Mesendoderm (in vitro differentiated cells): ENCODE measurements around the gene TTLL10.

ENCODE experiments used
- DNase-seq: peaks from one replicate; pipeline ENCODE4 v3.0.0; 2013
- H2AK5ac ChIP-seq: 2 replicates; pipeline ENCODE4 v1.6.1; 2013; ENCODE audit warnings: low read length, inconsistent platforms
- H2BK120ac ChIP-seq: 2 replicates; pipeline ENCODE4 v1.6.1; 2013; ENCODE audit warnings: low read depth, mild to moderate bottlenecking, low read length, moderate library complexity, mixed read lengths
- H2BK15ac ChIP-seq: replicated peaks from 2 replicates; pipeline ENCODE4 v1.6.1; 2013; ENCODE audit warnings: low read depth, mild to moderate bottlenecking, moderate library complexity
- H2BK5ac ChIP-seq: 2 replicates; pipeline ENCODE4 v1.6.1; 2013; ENCODE audit warnings: low read length, inconsistent platforms
- H3K18ac ChIP-seq: 2 replicates; pipeline ENCODE4 v1.6.1; 2013; ENCODE audit warnings: mild to moderate bottlenecking, low read length, mixed read lengths
- H3K23ac ChIP-seq: one replicate; pipeline ENCODE4 v1.6.1; 2013; ENCODE audit warnings: low read length
- H3K27ac ChIP-seq: 2 replicates; pipeline ENCODE4 v1.5.1; 2013; ENCODE audit warnings: low read depth, mild to moderate bottlenecking, inconsistent platforms, low read length, moderate library complexity
- H3K27me3 ChIP-seq: 2 replicates; pipeline ENCODE4 v1.6.1; 2013; ENCODE audit warnings: low read length, control low read depth, mild to moderate bottlenecking, inconsistent platforms; ENCODE audit not compliant: insufficient read depth, poor library complexity
- H3K36me3 ChIP-seq: 2 replicates; pipeline ENCODE4 v1.6.1; 2013; ENCODE audit warnings: low read length, inconsistent platforms; ENCODE audit not compliant: control insufficient read depth, insufficient read depth
- H3K4ac ChIP-seq: one replicate; pipeline ENCODE4 v1.6.1; 2013; ENCODE audit warnings: low read depth, mild to moderate bottlenecking, low read length, moderate library complexity
- H3K4me1 ChIP-seq: 2 replicates; pipeline ENCODE4 v1.6.1; 2013; ENCODE audit warnings: low read depth, low read length, inconsistent platforms; ENCODE audit not compliant: control insufficient read depth
- H3K4me2 ChIP-seq: 2 replicates; pipeline ENCODE4 v1.6.1; 2013; ENCODE audit warnings: low read length
- H3K4me3 ChIP-seq: 2 replicates; pipeline ENCODE4 v1.5.1; 2013; ENCODE audit warnings: mild to moderate bottlenecking, low read length
- H3K56ac ChIP-seq: one replicate; pipeline ENCODE4 v1.6.1; 2013; ENCODE audit warnings: low read length
- H3K79me1 ChIP-seq: 2 replicates; pipeline ENCODE4 v1.6.1; 2013; ENCODE audit warnings: low read length, inconsistent platforms
- H3K79me2 ChIP-seq: 2 replicates; pipeline ENCODE4 v1.6.1; 2013; ENCODE audit warnings: mild to moderate bottlenecking, low read length; ENCODE audit not compliant: control insufficient read depth, insufficient read depth
- H3K9ac ChIP-seq: 2 replicates; pipeline ENCODE4 v1.6.1; 2013; ENCODE audit warnings: low read length, inconsistent platforms
- H4K5ac ChIP-seq: one replicate; pipeline ENCODE4 v1.6.1; 2013; ENCODE audit warnings: low read length
- H4K8ac ChIP-seq: one replicate; pipeline ENCODE4 v1.6.1; 2013; ENCODE audit warnings: low read depth, mild to moderate bottlenecking, control low read depth, low read length, moderate library complexity
- WGBS: extraction: QIAGEN DNeasy Blood & Tissue Kit; methylation state at CpG from one replicate; pipeline ENCODE4 v1.1.7; 2013; ENCODE audit warnings: low lambda C conversion rate, missing lambda C conversion rate; ENCODE audit not compliant: insufficient coverage; ENCODE audit errors: extremely low coverage; 5-methylcytosine and 5-hydroxymethylcytosine counted together

Gene TTLL10

DNA sequence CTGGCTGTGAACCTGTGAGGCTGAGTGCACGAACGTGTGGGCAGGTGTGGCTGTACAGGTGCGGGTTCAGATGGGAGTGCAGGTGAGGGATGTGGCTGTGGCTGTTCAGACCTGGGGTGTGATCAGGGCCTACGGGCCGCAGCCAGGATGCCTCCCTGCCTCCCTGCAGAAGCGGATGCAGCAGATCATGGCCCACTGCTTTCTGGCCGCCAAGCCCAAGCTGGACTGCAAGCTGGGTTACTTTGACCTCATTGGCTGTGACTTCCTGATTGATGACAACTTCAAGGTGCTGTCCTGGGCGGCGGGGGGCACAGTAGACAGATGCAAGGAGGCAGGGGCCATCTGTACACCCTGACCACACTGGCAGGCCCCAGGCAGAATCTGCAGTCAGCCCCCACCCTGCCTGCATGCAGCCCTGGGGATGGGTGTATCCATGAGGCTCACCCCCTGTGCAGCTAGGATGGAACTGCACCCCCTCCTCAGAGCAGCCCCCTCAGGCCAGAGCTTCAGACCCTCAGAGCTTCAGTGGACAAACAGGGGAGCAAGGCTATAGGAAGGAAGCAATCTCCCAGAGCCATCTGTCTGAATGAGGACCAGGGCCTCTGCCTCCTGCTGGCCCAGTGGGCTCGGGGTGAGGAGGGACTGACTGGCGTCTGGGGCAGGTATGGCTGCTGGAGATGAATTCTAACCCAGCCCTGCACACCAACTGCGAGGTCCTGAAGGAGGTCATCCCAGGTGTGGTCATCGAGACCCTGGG is 22.9 kb downstream of the TTLL10 start:
- Histone ChIP-seq H3K79me2 (no peaks in the 10 kb centered on the region), H2BK120ac (no peak overlapping the region), H4K8ac (no peak overlapping the region), H3K56ac (no peak overlapping the region), H2BK5ac (no peak overlapping the region), H3K4me2 (no peak overlapping the region), H3K79me1 (no peaks in the 10 kb centered on the region), H2AK5ac (no peak overlapping the region), H3K27ac (no peak overlapping the region), H3K9ac (no peak overlapping the region), H3K18ac (no peak overlapping the region), H3K27me3 (no peaks in the 10 kb centered on the region), H3K4ac (no peak overlapping the region), H3K4me1 (no peaks in the 10 kb centered on the region), H3K4me3 (no peak overlapping the region), H4K5ac (no peak overlapping the region), H3K23ac (no peak overlapping the region), H2BK15ac (no peak overlapping the region), H3K36me3 (no peaks in the 10 kb centered on the region)
- no peak for DNase-seq
- no CpG with 5 or more reads among the region's 13 CpGs for WGBS

DNA sequence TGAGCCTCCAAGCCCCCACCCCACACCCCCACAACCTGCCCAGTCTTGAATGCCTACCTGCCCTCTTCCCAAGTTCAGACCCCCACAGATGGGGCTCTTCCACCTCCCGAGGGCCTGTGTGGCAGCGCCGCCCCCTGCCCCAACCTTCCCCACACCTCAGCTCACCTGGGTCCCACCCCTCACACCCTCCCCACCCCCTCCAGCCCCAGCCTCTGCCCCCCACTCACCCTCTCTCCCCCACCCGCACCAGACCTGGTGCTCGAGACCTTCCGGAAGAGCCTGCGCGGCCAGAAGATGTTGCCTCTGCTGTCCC is 23.5 kb downstream of the TTLL10 start:
- H2BK15ac ChIP-seq = no peak overlapping the region
- H4K8ac ChIP-seq = no peak overlapping the region
- no peak overlapping the region for H3K27ac ChIP-seq
- no peaks in the 10 kb centered on the region for H3K79me2 ChIP-seq
- H3K4ac ChIP-seq = no peak overlapping the region
- no CpG with 5 or more reads among the region's 8 CpGs for WGBS
- no peak overlapping the region for H3K9ac ChIP-seq
- no peak overlapping the region for H3K56ac ChIP-seq
- H3K79me1 ChIP-seq = no peaks in the 10 kb centered on the region
- H3K36me3 ChIP-seq = no peaks in the 10 kb centered on the region
- no peaks in the 10 kb centered on the region for H3K4me1 ChIP-seq
- no peaks in the 10 kb centered on the region for H3K27me3 ChIP-seq
- no peak overlapping the region for H3K4me2 ChIP-seq
- no peak overlapping the region for H2AK5ac ChIP-seq
- no peak overlapping the region for H2BK5ac ChIP-seq
- no peak overlapping the region for H2BK120ac ChIP-seq
- no peak overlapping the region for H3K18ac ChIP-seq
- no peak overlapping the region for H4K5ac ChIP-seq
- no peak overlapping the region for H3K23ac ChIP-seq
- DNase-seq = no peak
- no peak overlapping the region for H3K4me3 ChIP-seq

- Histone ChIP-seq H2BK15ac (no peak overlapping the region), H2AK5ac (no peak overlapping the region), H3K4ac (no peak overlapping the region), H4K5ac (no peak overlapping the region), H3K27ac (no peak overlapping the region), H3K9ac (no peak overlapping the region), H3K79me2 (no peaks in the 10 kb centered on the region), H3K56ac (no peak overlapping the region), H3K79me1 (no peaks in the 10 kb centered on the region), H3K4me3 (no peak overlapping the region), H2BK120ac (no peak overlapping the region), H3K23ac (no peak overlapping the region), H3K4me1 (no peaks in the 10 kb centered on the region), H3K18ac (no peak overlapping the region), H3K27me3 (no peaks in the 10 kb centered on the region), H3K36me3 (no peaks in the 10 kb centered on the region), H4K8ac (no peak overlapping the region), H2BK5ac (no peak overlapping the region), H3K4me2 (no peak overlapping the region)
- DNase-seq = no peak
- WGBS = no CpG with 5 or more reads among the region's 48 CpGs
These were observed 24.1 kb downstream of the TTLL10 start for GRCh38 chr1:1197551-1198422.

- H3K4me3 ChIP-seq = no peak overlapping the region
- no peak overlapping the region for H3K23ac ChIP-seq
- H3K9ac ChIP-seq = no peak overlapping the region
- no peaks in the 10 kb centered on the region for H3K27me3 ChIP-seq
- H3K79me1 ChIP-seq = no peaks in the 10 kb centered on the region
- no peak overlapping the region for H4K5ac ChIP-seq
- H3K79me2 ChIP-seq = no peaks in the 10 kb centered on the region
- H2BK120ac ChIP-seq = no peak overlapping the region
- no peak overlapping the region for H2BK15ac ChIP-seq
- no CpG with 5 or more reads among the region's 23 CpGs for WGBS
- H3K4ac ChIP-seq = no peak overlapping the region
- H3K4me1 ChIP-seq = no peaks in the 10 kb centered on the region
- H2BK5ac ChIP-seq = no peak overlapping the region
- no peak overlapping the region for H2AK5ac ChIP-seq
- no peak overlapping the region for H3K27ac ChIP-seq
- H4K8ac ChIP-seq = no peak overlapping the region
- H3K18ac ChIP-seq = no peak overlapping the region
- no peak for DNase-seq
- H3K56ac ChIP-seq = no peak overlapping the region
- H3K36me3 ChIP-seq = no peaks in the 10 kb centered on the region
- no peak overlapping the region for H3K4me2 ChIP-seq
These were observed 24.9 kb downstream of the TTLL10 start for GRCh38 chr1:1198423-1199140.

- WGBS = no CpG with 5 or more reads among the region's 22 CpGs
- DNase-seq = no peak
- H2BK120ac ChIP-seq = no peak overlapping the region
- H4K8ac ChIP-seq = no peak overlapping the region
- H3K36me3 ChIP-seq = no peaks in the 10 kb centered on the region
- no peak overlapping the region for H3K18ac ChIP-seq
- H3K4me2 ChIP-seq = no peak overlapping the region
- no peak overlapping the region for H3K4ac ChIP-seq
- H3K9ac ChIP-seq = no peak overlapping the region
- no peak overlapping the region for H2BK15ac ChIP-seq
- H3K27ac ChIP-seq = no peak overlapping the region
- no peaks in the 10 kb centered on the region for H3K27me3 ChIP-seq
- no peak overlapping the region for H3K23ac ChIP-seq
- H4K5ac ChIP-seq = no peak overlapping the region
- H2BK5ac ChIP-seq = no peak overlapping the region
- no peaks in the 10 kb centered on the region for H3K79me2 ChIP-seq
- H2AK5ac ChIP-seq = no peak overlapping the region
- H3K79me1 ChIP-seq = no peaks in the 10 kb centered on the region
- H3K4me1 ChIP-seq = no peaks in the 10 kb centered on the region
- no peak overlapping the region for H3K4me3 ChIP-seq
- no peak overlapping the region for H3K56ac ChIP-seq
These were observed 25.7 kb downstream of the TTLL10 start for GRCh38 chr1:1199141-1199960.
